A549 (cell line): Measurements from ENCODE around the gene COMMD9.

ENCODE experiments used
- EP300 ChIP-seq, 2 experiments: fragments of >200 bp; sonication (Bioruptor Twin); formaldehyde crosslinking; IDR thresholded peaks; 2 replicates in 1 of 2; 3 replicates in 1 of 2; pipeline ENCODE4 v1.6.1; 2016 to 2017
- HDAC2 ChIP-seq: fragments of 200-600 bp; sonication (generic); IDR thresholded peaks from 2 replicates; pipeline ENCODE4 v1.6.1; 2016
- HOXB13 ChIP-seq: fragments of 250-450 bp; sonication (Bioruptor Pico); IDR thresholded peaks from 2 replicates; pipeline ENCODE4 v1.5.0; 2020; ENCODE audit warnings: low read depth, mild to moderate bottlenecking, moderate library complexity
- POLR2A ChIP-seq: IDR thresholded peaks from 2 replicates; pipeline ENCODE4 v1.6.1; 2012; ENCODE audit warnings: mild to moderate bottlenecking, low read length
- RFX5 ChIP-seq: fragments of 450-650 bp; IDR thresholded peaks from 2 replicates; pipeline ENCODE4 v1.7.1; 2014; ENCODE audit warnings: antibody characterized with exemption, mild to moderate bottlenecking, moderate library complexity
- TF ChIP-seq, protein P1 (sequence below): fragments of >200 bp; sonication (Bioruptor Twin); formaldehyde crosslinking; IDR thresholded peaks from 3 replicates; pipeline ENCODE4 v1.5.1; 2016
- TF ChIP-seq, protein P2 (sequence below): fragments of 450-650 bp; IDR thresholded peaks from 2 replicates; pipeline ENCODE4 v1.6.1; 2014; ENCODE audit warnings: antibody characterized with exemption

DNA sequence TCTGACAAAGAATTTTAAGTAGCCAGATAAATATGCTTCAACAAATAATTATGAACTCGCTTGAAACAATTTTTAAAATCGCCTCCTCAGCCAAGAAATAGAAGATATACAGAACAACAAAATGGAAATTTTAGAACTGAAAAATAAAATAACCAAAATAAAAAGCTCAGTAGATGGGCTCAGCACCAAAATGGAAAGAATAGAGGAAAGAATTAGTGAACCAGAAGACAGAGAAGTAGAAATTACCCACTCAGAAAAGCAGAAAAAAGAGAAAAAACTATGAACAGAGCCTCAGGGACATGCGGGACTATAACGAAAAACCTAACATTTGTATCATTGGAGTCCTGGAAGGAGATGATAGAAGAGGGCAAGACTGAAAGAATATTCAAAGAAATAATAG, 7.4 kb downstream of the COMMD9 start:
- TF ChIP-seq, protein P1, sequence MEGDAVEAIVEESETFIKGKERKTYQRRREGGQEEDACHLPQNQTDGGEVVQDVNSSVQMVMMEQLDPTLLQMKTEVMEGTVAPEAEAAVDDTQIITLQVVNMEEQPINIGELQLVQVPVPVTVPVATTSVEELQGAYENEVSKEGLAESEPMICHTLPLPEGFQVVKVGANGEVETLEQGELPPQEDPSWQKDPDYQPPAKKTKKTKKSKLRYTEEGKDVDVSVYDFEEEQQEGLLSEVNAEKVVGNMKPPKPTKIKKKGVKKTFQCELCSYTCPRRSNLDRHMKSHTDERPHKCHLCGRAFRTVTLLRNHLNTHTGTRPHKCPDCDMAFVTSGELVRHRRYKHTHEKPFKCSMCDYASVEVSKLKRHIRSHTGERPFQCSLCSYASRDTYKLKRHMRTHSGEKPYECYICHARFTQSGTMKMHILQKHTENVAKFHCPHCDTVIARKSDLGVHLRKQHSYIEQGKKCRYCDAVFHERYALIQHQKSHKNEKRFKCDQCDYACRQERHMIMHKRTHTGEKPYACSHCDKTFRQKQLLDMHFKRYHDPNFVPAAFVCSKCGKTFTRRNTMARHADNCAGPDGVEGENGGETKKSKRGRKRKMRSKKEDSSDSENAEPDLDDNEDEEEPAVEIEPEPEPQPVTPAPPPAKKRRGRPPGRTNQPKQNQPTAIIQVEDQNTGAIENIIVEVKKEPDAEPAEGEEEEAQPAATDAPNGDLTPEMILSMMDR, result no peak
- TF ChIP-seq RFX5, result no peak
- no peak for TF ChIP-seq POLR2A
- no peak for TF ChIP-seq HDAC2
- TF ChIP-seq, protein P2, sequence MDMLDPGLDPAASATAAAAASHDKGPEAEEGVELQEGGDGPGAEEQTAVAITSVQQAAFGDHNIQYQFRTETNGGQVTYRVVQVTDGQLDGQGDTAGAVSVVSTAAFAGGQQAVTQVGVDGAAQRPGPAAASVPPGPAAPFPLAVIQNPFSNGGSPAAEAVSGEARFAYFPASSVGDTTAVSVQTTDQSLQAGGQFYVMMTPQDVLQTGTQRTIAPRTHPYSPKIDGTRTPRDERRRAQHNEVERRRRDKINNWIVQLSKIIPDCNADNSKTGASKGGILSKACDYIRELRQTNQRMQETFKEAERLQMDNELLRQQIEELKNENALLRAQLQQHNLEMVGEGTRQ, result no peak
- TF ChIP-seq HOXB13 (CRISPR knock-in tag), result no peak
- no peak for TF ChIP-seq EP300 (IDR thresholded peaks at IDR 0.05)
